ENCODE measurements around the gene RTF2. TPM values are rescaled to one million over a fixed set of nuclear protein-coding genes. Genes with fewer than 3 reads are reported as not detected.
"Not testable (repeated sequence)": the region's sequence is repeated elsewhere in the genome, so short reads cannot be mapped to it uniquely, and the experiment has no call there.

RTF2 gene
- total RNA-seq, 5 donors from 2014 or later (not counting 1 experiment from before 2014, with no cell fraction given): 55.8 to 69.7 (median 64.8) TPM

- DNase-seq (no peak), ATAC-seq (replicated peaks in 1 of 4) (no peak)
- POLR2A ChIA-PET: no interaction called here
- Histone ChIP-seq H3K9me3 (no peaks in the 10 kb centered on the region), H3K27ac (ENCODE audit: low read length) (no peak overlapping the region), H3K4me1 (ENCODE audit: control insufficient read depth in 1 of 2, extremely low read depth in 1 of 2, insufficient read depth in 2 of 2, low read length in 2 of 2) (no peaks in the 10 kb centered on the region), H3K27me3 (replicated peaks in 1 of 2; ENCODE audit: control insufficient read depth in 2 of 2, extremely low read depth in 1 of 2, insufficient read depth in 2 of 2, low read length in 1 of 2) (no peaks in the 10 kb centered on the region), H3K36me3 (ENCODE audit: control insufficient read depth in 2 of 2, extremely low read depth in 1 of 2, insufficient read depth in 1 of 2, low read length in 1 of 2) (no peaks in the 10 kb centered on the region), H3K4me3 (ENCODE audit: control insufficient read depth in 1 of 2, extremely low read depth in 1 of 2, low read length in 1 of 2) (no peak overlapping the region)
- no peaks in the 10 kb centered on the region for H3K36me3 Mint-ChIP-seq
- H3K27me3 Mint-ChIP-seq: peaks cover 0 to 2% of the 10 kb centered on the region in 2 donors
- CTCF ChIA-PET: interaction anchor here (0.7 to 1.4 kb wide), 3 partner anchors 18 to 1043 kb away, joined by 3 to 12 read pairs (median 3); no protein-coding TSS in a partner anchor
- WGBS (ENCODE audit: insufficient coverage): 92% methylated on average over 6 of the region's 8 CpGs
- no peaks in the 10 kb centered on the region for H3K9me3 Mint-ChIP-seq
- no peak overlapping the region for H3K27ac Mint-ChIP-seq
- peaks cover 0 to 4% (median 3%) of the 10 kb centered on the region in 3 donors for H3K4me1 Mint-ChIP-seq
- no peak overlapping the region for H3K4me3 Mint-ChIP-seq
Measured at GRCh38 chr20:56551571-56551970, 83.1 kb downstream of the RTF2 start.

- POLR2A ChIA-PET: no interaction called here
- ATAC-seq (replicated peaks in 1 of 4) (no peak), DNase-seq (no peak)
- CTCF ChIA-PET: no interaction called here
- H3K36me3 Mint-ChIP-seq: no peaks in the 10 kb centered on the region
- 85% methylated on average over 5 of the region's 8 CpGs for WGBS (ENCODE audit: insufficient coverage)
- Histone ChIP-seq H3K27me3 (replicated peaks in 1 of 2; ENCODE audit: control insufficient read depth in 2 of 2, extremely low read depth in 1 of 2, insufficient read depth in 2 of 2, low read length in 1 of 2) (no peaks in the 10 kb centered on the region), H3K9me3 (no peaks in the 10 kb centered on the region), H3K4me3 (ENCODE audit: control insufficient read depth in 1 of 2, extremely low read depth in 1 of 2, low read length in 1 of 2) (no peak overlapping the region), H3K4me1 (ENCODE audit: control insufficient read depth in 1 of 2, extremely low read depth in 1 of 2, insufficient read depth in 2 of 2, low read length in 2 of 2) (no peaks in the 10 kb centered on the region), H3K36me3 (ENCODE audit: control insufficient read depth in 2 of 2, extremely low read depth in 1 of 2, insufficient read depth in 1 of 2, low read length in 1 of 2) (no peaks in the 10 kb centered on the region), H3K27ac (ENCODE audit: low read length) (no peak overlapping the region)
- H3K27ac Mint-ChIP-seq: no peak overlapping the region
- no peaks in the 10 kb centered on the region for H3K9me3 Mint-ChIP-seq
- H3K4me3 Mint-ChIP-seq: no peak overlapping the region
- H3K27me3 Mint-ChIP-seq: peaks cover 0 to 4% of the 10 kb centered on the region in 2 donors
- peaks cover 0 to 4% (median 3%) of the 10 kb centered on the region in 3 donors for H3K4me1 Mint-ChIP-seq
Measured at GRCh38 chr20:56552911-56553629, 84.6 kb downstream of the RTF2 start.

GRCh38 chr20:56554869-56555268 is 86.4 kb downstream of the RTF2 start:
- Histone ChIP-seq H3K27ac (ENCODE audit: low read length) (no peak overlapping the region), H3K4me1 (ENCODE audit: control insufficient read depth in 1 of 2, extremely low read depth in 1 of 2, insufficient read depth in 2 of 2, low read length in 2 of 2) (no peaks in the 10 kb centered on the region), H3K4me3 (ENCODE audit: control insufficient read depth in 1 of 2, extremely low read depth in 1 of 2, low read length in 1 of 2) (no peak overlapping the region), H3K27me3 (replicated peaks in 1 of 2; ENCODE audit: control insufficient read depth in 2 of 2, extremely low read depth in 1 of 2, insufficient read depth in 2 of 2, low read length in 1 of 2) (no peaks in the 10 kb centered on the region), H3K9me3 (no peaks in the 10 kb centered on the region), H3K36me3 (ENCODE audit: control insufficient read depth in 2 of 2, extremely low read depth in 1 of 2, insufficient read depth in 1 of 2, low read length in 1 of 2) (no peaks in the 10 kb centered on the region)
- Mint-ChIP-seq H3K4me1 (peaks cover 0 to 4% (median 3%) of the 10 kb centered on the region in 3 donors), H3K27ac (no peak overlapping the region), H3K27me3 (peaks cover 0 to 4% of the 10 kb centered on the region in 2 donors), H3K36me3 (no peaks in the 10 kb centered on the region), H3K4me3 (no peak overlapping the region), H3K9me3 (no peaks in the 10 kb centered on the region)
- ATAC-seq (replicated peaks in 1 of 4) (no peak), DNase-seq (no peak)
- 0% methylated on average over 1 of the region's 4 CpGs for WGBS (ENCODE audit: insufficient coverage)
- CTCF ChIA-PET: no interaction called here
- POLR2A ChIA-PET: no interaction called here

- no peak overlapping the region for H3K27ac Mint-ChIP-seq
- Histone ChIP-seq H3K4me1 (ENCODE audit: control insufficient read depth in 1 of 2, extremely low read depth in 1 of 2, insufficient read depth in 2 of 2, low read length in 2 of 2) (no peaks in the 10 kb centered on the region), H3K27me3 (replicated peaks in 1 of 2; ENCODE audit: control insufficient read depth in 2 of 2, extremely low read depth in 1 of 2, insufficient read depth in 2 of 2, low read length in 1 of 2) (peaks cover 0 to under 1% of the 10 kb centered on the region in 2 experiments), H3K27ac (ENCODE audit: low read length) (no peak overlapping the region), H3K4me3 (ENCODE audit: control insufficient read depth in 1 of 2, extremely low read depth in 1 of 2, low read length in 1 of 2) (no peak overlapping the region), H3K9me3 (no peaks in the 10 kb centered on the region), H3K36me3 (ENCODE audit: control insufficient read depth in 2 of 2, extremely low read depth in 1 of 2, insufficient read depth in 1 of 2, low read length in 1 of 2) (no peaks in the 10 kb centered on the region)
- CTCF ChIA-PET: no interaction called here
- ATAC-seq (replicated peaks in 1 of 4): no peak
- peaks cover 0 to 6% of the 10 kb centered on the region in 2 donors for H3K27me3 Mint-ChIP-seq
- no peak for DNase-seq
- H3K4me1 Mint-ChIP-seq: peaks cover 0 to 3% (median 0%) of the 10 kb centered on the region in 3 donors
- H3K36me3 Mint-ChIP-seq: no peaks in the 10 kb centered on the region
- no peaks in the 10 kb centered on the region for H3K9me3 Mint-ChIP-seq
- WGBS (ENCODE audit: insufficient coverage): 78% methylated on average over 3 of the region's 6 CpGs
- H3K4me3 Mint-ChIP-seq: no peak overlapping the region
- POLR2A ChIA-PET: no interaction called here
Measured at GRCh38 chr20:56558968-56559367, 90.5 kb downstream of the RTF2 start.

- peaks cover 0 to 11% of the 10 kb centered on the region in 2 experiments for H3K27me3 ChIP-seq (replicated peaks in 1 of 2; ENCODE audit: control insufficient read depth in 2 of 2, extremely low read depth in 1 of 2, insufficient read depth in 2 of 2, low read length in 1 of 2)
- H3K4me1 ChIP-seq (ENCODE audit: control insufficient read depth in 1 of 2, extremely low read depth in 1 of 2, insufficient read depth in 2 of 2, low read length in 2 of 2); H3K36me3 Mint-ChIP-seq; H3K9me3 ChIP-seq; H3K27ac Mint-ChIP-seq; H3K27me3 Mint-ChIP-seq; H3K4me3 ChIP-seq (ENCODE audit: control insufficient read depth in 1 of 2, extremely low read depth in 1 of 2, low read length in 1 of 2); DNase-seq; H3K36me3 ChIP-seq (ENCODE audit: control insufficient read depth in 2 of 2, extremely low read depth in 1 of 2, insufficient read depth in 1 of 2, low read length in 1 of 2); H3K4me3 Mint-ChIP-seq; CTCF ChIA-PET; H3K9me3 Mint-ChIP-seq; POLR2A ChIA-PET; ATAC-seq (replicated peaks in 1 of 4); H3K27ac ChIP-seq (ENCODE audit: low read length); H3K4me1 Mint-ChIP-seq: not testable (repeated sequence)
- WGBS (ENCODE audit: insufficient coverage): 69% methylated on average over 5 of the region's 6 CpGs
Measured at GRCh38 chr20:56564526-56564925, 96.1 kb downstream of the RTF2 start.

GRCh38 chr20:56565511-56565910 is 97.1 kb downstream of the RTF2 start:
- no peaks in the 10 kb centered on the region for H3K36me3 ChIP-seq (ENCODE audit: control insufficient read depth in 2 of 2, extremely low read depth in 1 of 2, insufficient read depth in 1 of 2, low read length in 1 of 2)
- no peak for ATAC-seq (replicated peaks in 1 of 4)
- H3K4me3 ChIP-seq (ENCODE audit: control insufficient read depth in 1 of 2, extremely low read depth in 1 of 2, low read length in 1 of 2): no peak overlapping the region
- no peak overlapping the region for H3K27ac ChIP-seq (ENCODE audit: low read length)
- whole genome bisulfite sequencing (ENCODE audit: insufficient coverage): no CpG with 5 or more reads among the region's 4 CpGs
- Mint-ChIP-seq H3K4me1 (no peaks in the 10 kb centered on the region), H3K4me3 (no peak overlapping the region), H3K27me3 (peaks cover 9 to 11% of the 10 kb centered on the region in 2 donors), H3K9me3 (no peaks in the 10 kb centered on the region), H3K27ac (no peak overlapping the region), H3K36me3 (no peaks in the 10 kb centered on the region)
- H3K9me3 ChIP-seq: no peaks in the 10 kb centered on the region
- ChIA-PET POLR2A (no interaction called here), CTCF (interaction anchor here in 1 of 2 donors (0.7 kb wide), 1 partner anchor 51 kb away, joined by 3 read pairs; no protein-coding TSS in a partner anchor)
- peaks cover 0 to 15% of the 10 kb centered on the region in 2 experiments for H3K27me3 ChIP-seq (replicated peaks in 1 of 2; ENCODE audit: control insufficient read depth in 2 of 2, extremely low read depth in 1 of 2, insufficient read depth in 2 of 2, low read length in 1 of 2)
- H3K4me1 ChIP-seq (ENCODE audit: control insufficient read depth in 1 of 2, extremely low read depth in 1 of 2, insufficient read depth in 2 of 2, low read length in 2 of 2): no peaks in the 10 kb centered on the region
- DNase-seq: no peak
